ENCODE results near the gene GPR132.
"Not testable (repeated sequence)": the region's sequence is repeated elsewhere in the genome, so short reads cannot be mapped to it uniquely, and the experiment has no call there.

The GPR132 gene

DNA sequence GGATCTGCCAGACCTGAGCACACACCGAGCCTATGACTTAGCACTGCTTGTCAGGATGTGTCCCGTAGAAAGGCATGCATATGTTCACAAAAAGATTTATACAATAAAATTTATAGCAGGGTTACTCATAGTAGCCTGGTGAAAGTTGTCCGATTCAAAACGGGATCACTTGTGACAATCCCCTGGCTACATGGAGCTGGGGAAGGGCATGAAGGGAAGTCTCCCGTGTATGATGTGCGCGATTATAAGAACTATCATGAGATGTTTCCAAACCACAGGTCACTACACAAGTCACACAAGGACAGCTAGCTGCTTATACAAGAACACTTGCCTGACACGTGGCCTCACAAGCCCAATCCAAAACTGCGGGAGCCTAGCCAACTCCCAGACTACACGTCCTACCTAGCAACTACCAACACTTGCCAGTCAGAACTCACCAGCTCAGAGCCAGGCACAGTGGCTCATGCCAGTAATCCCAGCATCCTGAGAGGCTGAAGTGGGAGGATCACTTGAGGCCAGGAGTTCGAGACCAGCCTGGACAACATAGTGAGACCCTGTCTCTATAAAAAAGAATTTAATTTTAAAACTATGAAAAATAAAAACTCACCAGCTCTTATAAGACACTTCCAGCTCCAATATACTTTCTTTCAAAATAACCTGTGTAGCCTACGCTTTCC is 36.8 kb downstream of the GPR132 start:
- Histone ChIP-seq H3K27me3 (ENCODE audit: control insufficient read depth, insufficient read depth, low read length) (peaks cover 4% of the 10 kb centered on the region; the same call in 1 of the 2 replicates), H3K4me1 (ENCODE audit: control insufficient read depth, insufficient read depth, low read length) (no peaks in the 10 kb centered on the region), H3K36me3 (ENCODE audit: control insufficient read depth, insufficient read depth, low read length) (no peaks in the 10 kb centered on the region), H3K4me3 (ENCODE audit: low read length) (no peak overlapping the region), H3K27ac (ENCODE audit: low read length) (no peak overlapping the region), H3K9me3 (ENCODE audit: control insufficient read depth, insufficient read depth, low read length) (no peaks in the 10 kb centered on the region)
- WGBS (ENCODE audit: insufficient coverage, insufficient read length), result 100% methylated on average over 1 of the region's 12 CpGs
- no peak for DNase-seq (ENCODE audit: low read depth, low spot score)

GRCh38 chr14:105027718-105028117 is 37.5 kb downstream of the GPR132 start:
- DNase-seq (ENCODE audit: low read depth, low spot score); H3K27ac ChIP-seq (ENCODE audit: low read length); H3K4me1 ChIP-seq (ENCODE audit: control insufficient read depth, insufficient read depth, low read length); H3K9me3 ChIP-seq (ENCODE audit: control insufficient read depth, insufficient read depth, low read length); H3K27me3 ChIP-seq (ENCODE audit: control insufficient read depth, insufficient read depth, low read length); H3K4me3 ChIP-seq (ENCODE audit: low read length); H3K36me3 ChIP-seq (ENCODE audit: control insufficient read depth, insufficient read depth, low read length): not testable (repeated sequence)
- no CpG with 5 or more reads among the region's 4 CpGs for WGBS (ENCODE audit: insufficient coverage, insufficient read length)

DNA sequence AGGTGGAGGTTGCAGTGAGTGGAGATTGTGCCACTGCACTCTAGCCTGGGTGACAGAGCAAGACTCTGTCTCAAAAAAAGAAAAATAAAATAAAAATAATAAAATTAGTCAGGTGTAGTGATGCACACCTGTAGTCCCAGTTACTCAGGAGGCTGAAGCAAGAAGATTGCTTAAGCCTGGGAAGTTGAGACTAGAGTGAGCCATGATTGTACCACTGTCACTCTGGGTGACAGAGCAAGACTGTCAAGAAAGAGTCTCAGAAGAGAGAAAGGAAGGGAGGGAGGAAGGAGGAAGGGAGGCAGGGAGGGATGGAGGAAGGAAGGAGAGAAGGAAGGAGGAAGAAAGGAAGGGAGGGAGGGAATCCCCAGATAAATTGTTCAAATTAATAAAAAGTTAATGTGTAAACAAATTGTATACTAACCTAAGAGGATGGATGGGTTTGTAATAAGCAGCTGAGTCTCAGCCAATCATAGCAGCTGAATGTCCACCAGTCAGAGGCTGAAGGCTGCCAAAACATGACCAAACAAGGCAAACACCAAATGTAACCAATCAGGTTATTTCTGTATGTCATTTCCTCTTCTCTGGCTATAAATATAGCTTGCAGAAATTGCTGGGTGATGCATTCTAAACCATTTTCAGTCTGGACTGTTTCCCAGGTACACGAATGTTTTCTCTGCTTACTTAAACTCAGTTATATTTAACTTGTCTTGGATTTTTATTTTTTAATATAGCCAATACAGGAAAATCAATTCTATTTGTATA is 38.2 kb downstream of the GPR132 start:
- DNase-seq (ENCODE audit: low read depth, low spot score), result no peak
- no peaks in the 10 kb centered on the region for H3K36me3 ChIP-seq (ENCODE audit: control insufficient read depth, insufficient read depth, low read length)
- H3K4me3 ChIP-seq (ENCODE audit: low read length), result no peak overlapping the region
- no peak overlapping the region for H3K27ac ChIP-seq (ENCODE audit: low read length)
- H3K4me1 ChIP-seq (ENCODE audit: control insufficient read depth, insufficient read depth, low read length), result no peaks in the 10 kb centered on the region
- no peaks in the 10 kb centered on the region for H3K9me3 ChIP-seq (ENCODE audit: control insufficient read depth, insufficient read depth, low read length)
- no CpG with 5 or more reads among the region's 1 CpG for WGBS (ENCODE audit: insufficient coverage, insufficient read length)
- no peaks in the 10 kb centered on the region for H3K27me3 ChIP-seq (ENCODE audit: control insufficient read depth, insufficient read depth, low read length)

GRCh38 chr14:105026033-105026785 is 39.0 kb downstream of the GPR132 start:
- Histone ChIP-seq H3K27ac (ENCODE audit: low read length) (no peak overlapping the region), H3K9me3 (ENCODE audit: control insufficient read depth, insufficient read depth, low read length) (no peaks in the 10 kb centered on the region), H3K4me1 (ENCODE audit: control insufficient read depth, insufficient read depth, low read length) (no peaks in the 10 kb centered on the region), H3K27me3 (ENCODE audit: control insufficient read depth, insufficient read depth, low read length) (no peaks in the 10 kb centered on the region), H3K36me3 (ENCODE audit: control insufficient read depth, insufficient read depth, low read length) (no peaks in the 10 kb centered on the region), H3K4me3 (ENCODE audit: low read length) (no peak overlapping the region)
- no CpG with 5 or more reads among the region's 16 CpGs for WGBS (ENCODE audit: insufficient coverage, insufficient read length)
- no peak for DNase-seq (ENCODE audit: low read depth, low spot score)

DNA sequence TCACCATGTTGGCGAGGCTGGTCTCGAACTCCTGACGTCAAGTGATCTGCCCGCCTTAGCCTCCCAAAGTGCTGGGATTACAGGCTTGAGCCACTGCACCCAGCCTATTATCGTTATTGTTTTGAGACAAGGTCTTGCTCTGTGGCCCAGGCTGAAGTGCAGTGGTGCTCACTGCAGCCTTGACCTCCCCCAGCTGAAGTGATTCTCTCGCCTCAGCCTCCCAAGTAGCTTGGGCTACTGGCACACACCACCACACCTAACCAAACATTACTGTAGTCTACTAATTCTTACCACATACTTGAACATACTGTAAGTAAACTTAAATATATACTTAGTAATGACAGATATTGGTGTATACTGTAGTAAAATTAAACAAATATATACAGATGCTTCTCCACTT is 39.8 kb downstream of the GPR132 start:
- no peak for DNase-seq (ENCODE audit: low read depth, low spot score)
- no peaks in the 10 kb centered on the region for H3K4me1 ChIP-seq (ENCODE audit: control insufficient read depth, insufficient read depth, low read length)
- WGBS (ENCODE audit: insufficient coverage, insufficient read length), result no CpG with 5 or more reads among the region's 6 CpGs

DNA sequence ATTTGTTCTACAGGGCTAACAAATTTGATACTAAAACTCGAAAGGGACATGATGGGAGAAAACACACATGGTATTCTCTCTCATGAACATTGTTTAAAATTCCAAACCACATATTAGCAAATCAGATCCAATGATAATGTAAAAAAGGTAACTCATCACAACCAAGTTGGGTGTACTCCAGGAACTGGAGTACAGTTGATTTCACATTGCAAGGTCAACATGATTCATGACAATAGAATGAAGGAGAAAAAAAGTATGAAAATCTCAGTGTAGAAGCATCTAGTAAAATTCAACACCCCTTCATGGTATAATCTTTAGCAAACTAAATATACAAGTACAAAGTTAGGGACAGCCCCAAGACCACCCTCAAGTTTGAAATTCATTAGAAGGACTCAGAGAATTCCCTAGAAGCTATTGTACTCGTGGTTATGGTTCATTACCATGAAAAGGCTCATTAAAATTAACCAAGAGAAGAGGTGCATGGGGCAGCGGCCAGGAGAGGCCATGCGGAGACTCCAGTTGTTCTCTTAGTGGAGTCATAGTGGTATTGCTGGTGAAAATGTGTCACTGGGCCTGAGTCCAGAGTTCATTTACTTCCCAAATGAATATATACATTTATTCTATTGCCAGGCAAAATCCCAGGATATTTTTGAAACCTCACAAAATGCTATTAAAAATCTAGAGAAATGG is 41.3 kb downstream of the GPR132 start:
- DNase-seq (ENCODE audit: low read depth, low spot score), result no peak
- H3K27ac ChIP-seq (ENCODE audit: low read length), result no peak overlapping the region
- no CpG with 5 or more reads among the region's 4 CpGs for WGBS (ENCODE audit: insufficient coverage, insufficient read length)

More for the DNA sequence above, 39.8 kb downstream of the GPR132 start:
- no peaks in the 10 kb centered on the region for H3K36me3 ChIP-seq (ENCODE audit: control insufficient read depth, insufficient read depth, low read length)
- H3K9me3 ChIP-seq (ENCODE audit: control insufficient read depth, insufficient read depth, low read length), result no peaks in the 10 kb centered on the region
- no peaks in the 10 kb centered on the region for H3K27me3 ChIP-seq (ENCODE audit: control insufficient read depth, insufficient read depth, low read length)
- no peak overlapping the region for H3K4me3 ChIP-seq (ENCODE audit: low read length)
- H3K27ac ChIP-seq (ENCODE audit: low read length), result no peak overlapping the region

DNA sequence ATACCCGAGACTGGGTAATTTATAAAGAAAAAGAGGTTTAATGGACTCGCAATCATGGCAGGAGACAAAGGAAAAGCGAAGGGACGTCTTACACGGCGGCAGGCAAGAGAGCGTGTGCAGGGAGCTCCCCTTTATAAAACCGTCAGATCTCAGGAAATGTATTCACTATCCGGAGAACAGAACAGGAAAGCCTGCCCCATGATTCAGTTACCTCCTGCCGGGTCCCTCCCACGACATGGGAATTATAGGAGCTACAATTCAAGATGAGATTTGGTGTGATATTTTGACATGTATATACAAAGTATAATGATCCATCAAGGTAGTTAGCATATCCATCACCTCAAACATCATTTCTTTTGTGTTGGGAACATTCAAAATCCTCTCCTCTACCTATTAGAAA is 42.1 kb downstream of the GPR132 start:
- H3K36me3 ChIP-seq (ENCODE audit: control insufficient read depth, insufficient read depth, low read length), result no peaks in the 10 kb centered on the region
- no peaks in the 10 kb centered on the region for H3K27me3 ChIP-seq (ENCODE audit: control insufficient read depth, insufficient read depth, low read length)
- no CpG with 5 or more reads among the region's 11 CpGs for WGBS (ENCODE audit: insufficient coverage, insufficient read length)
- no peak overlapping the region for H3K27ac ChIP-seq (ENCODE audit: low read length)
- DNase-seq (ENCODE audit: low read depth, low spot score), result no peak
- H3K4me1 ChIP-seq (ENCODE audit: control insufficient read depth, insufficient read depth, low read length), result no peaks in the 10 kb centered on the region; the same call in 1 of the 2 replicates
- no peaks in the 10 kb centered on the region for H3K9me3 ChIP-seq (ENCODE audit: control insufficient read depth, insufficient read depth, low read length)
- H3K4me3 ChIP-seq (ENCODE audit: low read length), result no peak overlapping the region

More for the DNA sequence above, 41.3 kb downstream of the GPR132 start:
- no peaks in the 10 kb centered on the region for H3K36me3 ChIP-seq (ENCODE audit: control insufficient read depth, insufficient read depth, low read length)
- no peaks in the 10 kb centered on the region for H3K27me3 ChIP-seq (ENCODE audit: control insufficient read depth, insufficient read depth, low read length)
- H3K9me3 ChIP-seq (ENCODE audit: control insufficient read depth, insufficient read depth, low read length), result no peaks in the 10 kb centered on the region
- H3K4me3 ChIP-seq (ENCODE audit: low read length), result no peak overlapping the region
- H3K4me1 ChIP-seq (ENCODE audit: control insufficient read depth, insufficient read depth, low read length), result no peaks in the 10 kb centered on the region; the same call in 1 of the 2 replicates

GRCh38 chr14:105022276-105022670 is 43.0 kb downstream of the GPR132 start:
- Histone ChIP-seq H3K27me3 (ENCODE audit: control insufficient read depth, insufficient read depth, low read length) (no peaks in the 10 kb centered on the region), H3K4me1 (ENCODE audit: control insufficient read depth, insufficient read depth, low read length) (no peaks in the 10 kb centered on the region; the same call in 1 of the 2 replicates), H3K9me3 (ENCODE audit: control insufficient read depth, insufficient read depth, low read length) (no peaks in the 10 kb centered on the region), H3K27ac (ENCODE audit: low read length) (no peak overlapping the region), H3K4me3 (ENCODE audit: low read length) (no peak overlapping the region), H3K36me3 (ENCODE audit: control insufficient read depth, insufficient read depth, low read length) (no peaks in the 10 kb centered on the region)
- no peak for DNase-seq (ENCODE audit: low read depth, low spot score)
- no CpG with 5 or more reads among the region's 2 CpGs for WGBS (ENCODE audit: insufficient coverage, insufficient read length)

DNA sequence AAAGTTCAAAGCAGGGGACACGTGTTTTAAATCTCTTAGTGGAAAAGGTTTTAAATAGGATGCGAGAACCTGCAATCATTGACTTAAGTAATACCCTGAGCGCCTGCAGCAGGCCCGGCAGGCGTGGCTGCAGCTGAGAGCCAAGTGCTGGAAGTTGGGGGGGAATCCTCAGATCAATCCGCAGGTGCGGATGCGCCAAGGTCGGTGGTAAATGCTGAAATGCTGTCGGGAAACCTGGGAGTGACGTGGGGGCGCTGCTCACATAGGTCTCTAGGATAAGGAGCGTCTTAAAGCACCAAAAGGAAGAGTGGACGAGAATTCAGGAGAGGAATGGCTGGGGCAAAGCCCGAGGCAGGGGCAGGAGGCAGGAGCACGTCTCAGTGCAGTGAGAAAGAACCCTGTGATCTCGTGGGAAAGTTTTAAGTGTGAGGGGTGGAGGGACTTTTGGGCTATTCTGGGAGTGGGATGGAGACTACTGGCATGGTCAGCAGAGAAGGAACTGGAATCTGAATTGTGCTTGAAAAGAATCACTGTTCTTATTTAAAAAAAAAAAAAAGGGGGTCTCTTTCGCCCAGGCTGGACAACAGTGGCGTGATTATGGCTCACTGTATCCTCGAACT is 43.5 kb downstream of the GPR132 start:
- Histone ChIP-seq H3K36me3 (ENCODE audit: control insufficient read depth, insufficient read depth, low read length) (no peaks in the 10 kb centered on the region), H3K27ac (ENCODE audit: low read length) (no peak overlapping the region), H3K4me3 (ENCODE audit: low read length) (peak overlapping the region; percentile 45), H3K27me3 (ENCODE audit: control insufficient read depth, insufficient read depth, low read length) (no peaks in the 10 kb centered on the region), H3K4me1 (ENCODE audit: control insufficient read depth, insufficient read depth, low read length) (no peaks in the 10 kb centered on the region; the same call in 1 of the 2 replicates), H3K9me3 (ENCODE audit: control insufficient read depth, insufficient read depth, low read length) (no peaks in the 10 kb centered on the region)
- no CpG with 5 or more reads among the region's 20 CpGs for WGBS (ENCODE audit: insufficient coverage, insufficient read length)
- DNase-seq (ENCODE audit: low read depth, low spot score), result no peak

All from iPS DF 6.9 (cell line).